K562 (cell line): ENCODE results near the gene CACNB2. TPM values are rescaled to one million over a fixed set of nuclear protein-coding genes. Genes with fewer than 3 reads are reported as not detected.

ENCODE experiments used
- ATAC-seq: fragments of 200-7000 bp; cut with Tn5 transposase; 3 replicates; pipeline ENCODE4 v1.9.1; 2020; ENCODE audit warnings: moderate library complexity
- BruUV-seq: library from RNA; stranded (reverse); fragments of 400-500 nt; replicated peaks from 2 replicates; lab custom pipeline; 2021; lab: Mats Ljungman, UMichigan
- CTCF ChIA-PET: fragments of 300-600 bp; formaldehyde crosslinking; extraction: SDS; loops from one replicate; lab custom pipeline; 2021; ENCODE audit warnings: low intra/inter-chr PET ratio; lab: Yijun Ruan, JAX
- POLR2A ChIA-PET: fragments of 300-600, 350-650 bp; sonication (Branson Sonifier 250); formaldehyde crosslinking; extraction: SDS; loops from one replicate; lab custom pipeline; 2021; ENCODE audit warnings: antibody characterized with exemption, inconsistent platforms; lab: Yijun Ruan, JAX
- DNase-seq, 4 experiments: peaks; one replicate each; pipeline versions ENCODE4 v3.0.0 to v3.0.0-alpha.2; 2011 to 2018; ENCODE audit warnings: low spot score in 3 of 4, mixed read lengths in 3 of 4; ENCODE audit errors: extremely low read depth in 1 of 4
- FAIRE-seq: peaks from 2 replicates; lab custom pipeline; 2011; peaks lifted over from hg19 to GRCh38; lab: Jason Lieb, UNC
- H2AFZ ChIP-seq: 2 replicates; pipeline ENCODE4 v1.6.0; 2011; ENCODE audit warnings: low read depth, low read length, control low read depth, inconsistent platforms
- H3K27ac ChIP-seq: fragments of 200-600 bp; 3 replicates; pipeline ENCODE4 v1.8.0; 2011; ENCODE audit warnings: low read depth, mild to moderate bottlenecking, control low read depth, inconsistent platforms, low read length, moderate library complexity, mixed read lengths; ENCODE audit errors: extremely low read depth
- H3K27me3 ChIP-seq, 2 experiments: fragments of 300-600 bp in 1 of 2; 2 replicates in 1 of 2; 3 replicates in 1 of 2; pipeline versions ENCODE4 v1.6.0 to v1.8.0; 2011; ENCODE audit warnings: inconsistent platforms in 2 of 2, low read length in 2 of 2, mild to moderate bottlenecking in 1 of 2, mixed read lengths in 1 of 2, moderate library complexity in 1 of 2; ENCODE audit not compliant: control insufficient read depth in 2 of 2, insufficient read depth in 2 of 2
- H3K36me3 ChIP-seq: fragments of 300-600 bp; 3 replicates; pipeline ENCODE4 v1.8.0; 2011; ENCODE audit warnings: mild to moderate bottlenecking, low read length, inconsistent platforms; ENCODE audit not compliant: control insufficient read depth, insufficient read depth
- H3K4me1 ChIP-seq, 2 experiments: fragments of 200-600 bp in 1 of 2; replicated peaks in 1 of 2; 2 replicates in 1 of 2; 3 replicates in 1 of 2; pipeline versions ENCODE4 v1.5.1 to v1.8.0; 2011; ENCODE audit warnings: inconsistent platforms in 2 of 2, low read length in 2 of 2, mild to moderate bottlenecking in 1 of 2, mixed read lengths in 1 of 2, moderate library complexity in 1 of 2; ENCODE audit not compliant: control insufficient read depth in 2 of 2, insufficient read depth in 2 of 2
- H3K4me2 ChIP-seq: 2 replicates; pipeline ENCODE4 v1.6.1; 2011; ENCODE audit warnings: low read length, control low read depth, inconsistent platforms, mixed read lengths; ENCODE audit not compliant: insufficient read depth
- H3K4me3 ChIP-seq: fragments of 200-600 bp; sonication (generic), shearing (Covaris generic); 2 replicates; pipeline ENCODE4 v1.5.1; 2016; ENCODE audit warnings: control low read depth, inconsistent platforms
- H3K79me2 ChIP-seq: fragments of 200-600 bp; 3 replicates; pipeline ENCODE4 v1.8.0; 2011; ENCODE audit warnings: low read length, inconsistent platforms; ENCODE audit not compliant: control insufficient read depth, insufficient read depth
- H3K9ac ChIP-seq, 2 experiments: 2 replicates each; pipeline versions ENCODE4 v1.6.0 to v1.6.1; 2011; ENCODE audit warnings: low read depth in 2 of 2, low read length in 2 of 2, control low read depth in 1 of 2, inconsistent platforms in 1 of 2, mild to moderate bottlenecking in 1 of 2, mixed read lengths in 1 of 2; ENCODE audit not compliant: insufficient read depth in 1 of 2
- H3K9me1 ChIP-seq: one replicate; pipeline ENCODE4 v1.6.0; 2011; ENCODE audit warnings: inconsistent platforms, mild to moderate bottlenecking, low read length, moderate library complexity; ENCODE audit not compliant: control insufficient read depth, insufficient read depth
- H3K9me3 ChIP-seq: replicated peaks from 2 replicates; pipeline ENCODE4 v1.5.1; 2011; ENCODE audit warnings: low read depth, low read length, inconsistent platforms; ENCODE audit not compliant: control insufficient read depth, insufficient read depth
- H4K20me1 ChIP-seq: replicated peaks from 2 replicates; pipeline ENCODE4 v1.6.1; 2011; ENCODE audit warnings: low read length, inconsistent platforms, mixed read lengths; ENCODE audit not compliant: control insufficient read depth, insufficient read depth
- AFF4 ChIP-seq: sonication (generic); formaldehyde crosslinking; IDR thresholded peaks from 2 replicates; pipeline ENCODE4 v1.8.0; 2023; ENCODE audit warnings: mild to moderate bottlenecking, missing genetic modification reagents
- CTCF ChIP-seq, 3 experiments: IDR thresholded peaks in 2 of 3; conservative IDR thresholded peaks in 1 of 3; 2 replicates each; pipeline ENCODE4 v1.5.1; 2011 to 2012; ENCODE audit warnings: low read length in 3 of 3, mild to moderate bottlenecking in 3 of 3, control low read depth in 2 of 3, improper control_type of control experiment in 1 of 3, inconsistent platforms in 1 of 3, low read depth in 1 of 3, mixed read lengths in 1 of 3, moderate library complexity in 1 of 3; ENCODE audit not compliant: insufficient read depth in 2 of 3
- WGBS: fragments of 100-300 bp; shearing (Covaris generic); methylation state at CpG from one replicate; pipeline ENCODE4 v1.1.6; 2016; ENCODE audit warnings: low coverage, mixed read lengths; ENCODE audit not compliant: insufficient coverage; ENCODE audit errors: missing lambda C conversion rate; 5-methylcytosine and 5-hydroxymethylcytosine counted together
- in situ Hi-C: fragments of 300-500 bp; cut with MboI; formaldehyde crosslinking; loops from 4 replicates; pipeline ENCODE4 v1.15.0; 2018; ENCODE audit warnings: inconsistent platforms, mixed read lengths
- intact Hi-C: fragments of 100-400 bp; cut with micrococcal nuclease; formaldehyde crosslinking; loops from 2 replicates; pipeline ENCODE4 v1.14.2; 2022
- polyA plus RNA-seq, 8 experiments: library from polyadenylated mRNA; depleted of rRNA in 4 of 8; stranded (reverse) in 5 of 8; unstranded in 3 of 8; fragments of >200 nt; fragmentation: Nextera tagmentation in 2 of 8; fragmentation: Illumina TruSeq in 1 of 8; extraction: Ambion mirVana in 2 of 8; extraction: Trizol in 1 of 8; gene quantifications; 2 replicates each; pipeline versions ENCODE4 v1.2.1 to v1.2.3, GENCODE V29; 2011 to 2014; ENCODE audit warnings: inconsistent platforms in 1 of 8, missing spikeins in 1 of 8
- total RNA-seq, 7 experiments: library from RNA; depleted of rRNA in 6 of 7; stranded (reverse); fragments of >200 nt in 6 of 7; fragmentation: Illumina TruSeq in 2 of 7; extraction: Trizol in 2 of 7; gene quantifications; 2 replicates each; pipeline versions ENCODE4 v1.2.1 to v1.2.3, GENCODE V29; 2011 to 2021; ENCODE audit warnings: low replicate concordance in 1 of 7

CACNB2 gene
- total and polyA plus RNA-seq, 9 of the 15 experiments (the other 6 are each of a cell fraction or from before 2014, with no cell fraction given), result 1.8 to 2.2 TPM; not detected in 7

- in situ Hi-C loops (no loop called here), intact Hi-C loops (no loop called here)
- ATAC-seq (peak; percentile 64), DNase-seq (peak in 1 of 4 experiments; percentile 10), FAIRE-seq (no peak)
- H3K27me3 ChIP-seq, result no peaks in the 10 kb centered on the region; a peak in 2 of 5 replicates
- H3K79me2 ChIP-seq, result no peaks in the 10 kb centered on the region
- H3K9ac ChIP-seq, result no peak overlapping the region
- POLR2A ChIA-PET, result no interaction called here
- WGBS, result 3% methylated on average over 5 of the region's 5 CpGs
- no peaks in the 10 kb centered on the region for H3K4me1 ChIP-seq
- CTCF ChIA-PET, result interaction anchor here (0.6 kb wide), 1 partner anchor 779 kb away, joined by 4 read pairs; no protein-coding TSS in a partner anchor
- H4K20me1 ChIP-seq, result no peaks in the 10 kb centered on the region
- H3K36me3 ChIP-seq, result no peaks in the 10 kb centered on the region
- BruUV-seq, result no TSS peak
- no peak overlapping the region for H2AFZ ChIP-seq
- H3K27ac ChIP-seq, result no peak overlapping the region
- TF ChIP-seq AFF4 (CRISPR knock-in tag), result no peak
- TF ChIP-seq CTCF (IDR thresholded peaks at IDR 0.05 in 2 of 3, conservative IDR thresholded peaks at IDR 0.05 in 1 of 3; ENCODE audit: insufficient read depth in 2 of 3, low read depth in 1 of 3, low read length in 3 of 3), result 0 out of 6 replicates have a peak, but pooled peaks of 1 of the 3 experiments have one; percentile 16
- H3K4me2 ChIP-seq, result no peak overlapping the region
- no peaks in the 10 kb centered on the region for H3K9me1 ChIP-seq
- no peak overlapping the region for H3K4me3 ChIP-seq
- H3K9me3 ChIP-seq, result no peaks in the 10 kb centered on the region; the same call in 1 of the 2 replicates
Observed at GRCh38 chr10:18381679-18382078, 241.5 kb downstream of the CACNB2 start.
